GM12878 (cell line): Measurements from ENCODE around the gene DHX16. TPM values are rescaled to one million over a fixed set of nuclear protein-coding genes. Genes with fewer than 3 reads are reported as not detected.

ENCODE experiments used
- ATAC-seq: fragments of 200-7000 bp; cut with Tn5 transposase; 3 replicates; pipeline ENCODE4 v1.9.1; 2020; ENCODE audit warnings: mild to moderate bottlenecking, moderate library complexity
- BruUV-seq: library from RNA; stranded (reverse); fragments of 400-500 nt; replicated peaks from 2 replicates; lab custom pipeline; 2021; lab: Mats Ljungman, UMichigan
- CTCF ChIA-PET: fragments of 300-600 bp; sonication (Branson Sonifier 250); formaldehyde crosslinking; extraction: SDS; loops from one replicate; lab custom pipeline; 2021; ENCODE audit warnings: inconsistent platforms; lab: Yijun Ruan, JAX
- POLR2A ChIA-PET: fragments of 350-600 bp; formaldehyde crosslinking; extraction: SDS; loops from one replicate; lab custom pipeline; 2021; ENCODE audit warnings: inconsistent platforms; lab: Charles Lee
- RAD21 ChIA-PET: fragments of 300-600 bp; sonication (Branson Sonifier 250); formaldehyde crosslinking; loops from one replicate; lab custom pipeline; 2023; ENCODE audit warnings: antibody characterized with exemption; ENCODE audit not compliant: unreplicated experiment; lab: Charles Lee
- SMC1A ChIA-PET: fragments of 300-600 bp; sonication (Branson Sonifier 250); formaldehyde crosslinking; loops from one replicate; lab custom pipeline; 2023; ENCODE audit not compliant: unreplicated experiment, uncharacterized antibody; lab: Charles Lee
- DNase-seq: peaks from one replicate; pipeline ENCODE4 v3.0.0-alpha.2; 2011; ENCODE audit warnings: low read depth, low spot score
- FAIRE-seq: peaks from 3 replicates; lab custom pipeline; 2011; peaks lifted over from hg19 to GRCh38; lab: Jason Lieb, UNC
- H2AFZ ChIP-seq: 2 replicates; pipeline ENCODE4 v1.6.0; 2011; ENCODE audit warnings: low read depth, low read length, control low read depth; ENCODE audit not compliant: control insufficient read depth
- H3K27ac ChIP-seq: 2 replicates; pipeline ENCODE4 v1.5.1; 2011; ENCODE audit warnings: control low read depth; ENCODE audit not compliant: control insufficient read depth, insufficient read depth
- H3K27me3 ChIP-seq, 2 experiments: replicated peaks in 1 of 2; 2 replicates each; pipeline versions ENCODE4 v1.6.0 to v1.6.1; 2011; ENCODE audit warnings: low read length in 1 of 2; ENCODE audit not compliant: control insufficient read depth in 2 of 2, insufficient read depth in 2 of 2
- H3K36me3 ChIP-seq, 2 experiments: 2 replicates each; pipeline ENCODE4 v1.5.1; 2011; ENCODE audit warnings: low read length in 1 of 2; ENCODE audit not compliant: control insufficient read depth in 2 of 2, insufficient read depth in 2 of 2
- H3K4me1 ChIP-seq: 2 replicates; pipeline ENCODE4 v1.6.1; 2011; ENCODE audit warnings: mild to moderate bottlenecking, low read length, moderate library complexity, mixed read lengths; ENCODE audit not compliant: control insufficient read depth, insufficient read depth
- H3K4me2 ChIP-seq: 2 replicates; pipeline ENCODE4 v1.6.0; 2011; ENCODE audit warnings: control low read depth; ENCODE audit not compliant: control insufficient read depth, insufficient read depth
- H3K4me3 ChIP-seq: fragments of 200-600 bp; sonication (generic); 2 replicates; pipeline ENCODE4 v1.5.1; 2016
- H3K79me2 ChIP-seq: 2 replicates; pipeline ENCODE4 v1.6.0; 2011; ENCODE audit warnings: low read length; ENCODE audit not compliant: control insufficient read depth, insufficient read depth
- H3K9ac ChIP-seq: 2 replicates; pipeline ENCODE4 v1.8.0; 2011; ENCODE audit warnings: low read length, control low read depth, mixed read lengths; ENCODE audit not compliant: control insufficient read depth, insufficient read depth
- H3K9me3 ChIP-seq: replicated peaks from 3 replicates; pipeline ENCODE4 v1.5.1; 2011; ENCODE audit warnings: mild to moderate bottlenecking, low read length; ENCODE audit not compliant: control insufficient read depth, insufficient read depth
- H4K20me1 ChIP-seq: 2 replicates; pipeline ENCODE4 v1.6.0; 2011; ENCODE audit not compliant: control insufficient read depth, insufficient read depth
- ASH2L ChIP-seq: fragments of 300-600, 200-600 bp; sonication (generic); IDR thresholded peaks from 2 replicates; pipeline ENCODE4 v1.6.1; 2017; ENCODE audit warnings: low read depth, mild to moderate bottlenecking, borderline replicate concordance
- FOS ChIP-seq: IDR thresholded peaks from 3 replicates; pipeline ENCODE4 v1.6.1; 2011; ENCODE audit warnings: borderline replicate concordance; ENCODE audit not compliant: insufficient read length; ENCODE audit errors: extremely low read depth
- IKZF1 ChIP-seq: fragments of 450-650 bp; conservative IDR thresholded peaks from 2 replicates; pipeline ENCODE4 v1.6.1; 2017; ENCODE audit warnings: antibody characterized with exemption, mild to moderate bottlenecking
- KAT2A ChIP-seq: conservative IDR thresholded peaks from 2 replicates; pipeline ENCODE4 v1.6.1; 2011; ENCODE audit warnings: low read depth, low read length; ENCODE audit not compliant: control insufficient read depth
- MEF2B ChIP-seq: fragments of 450-650 bp; IDR thresholded peaks from 2 replicates; pipeline ENCODE4 v1.6.1; 2018; ENCODE audit warnings: mild to moderate bottlenecking, moderate library complexity; ENCODE audit not compliant: partially characterized antibody, poor library complexity, severe bottlenecking
- PML ChIP-seq: IDR thresholded peaks from 2 replicates; pipeline ENCODE4 v1.6.1; 2012; ENCODE audit warnings: low read length, inconsistent platforms
- RBBP5 ChIP-seq: fragments of 200-600 bp; sonication (generic); conservative IDR thresholded peaks from 2 replicates; pipeline ENCODE4 v1.6.1; 2016
- SRF ChIP-seq, 2 experiments: IDR thresholded peaks; 2 replicates each; pipeline ENCODE4 v1.6.1; 2011; ENCODE audit warnings: low read depth in 2 of 2, low read length in 2 of 2, mild to moderate bottlenecking in 1 of 2, moderate library complexity in 1 of 2
- STAT1 ChIP-seq: fragments of 450-650 bp; conservative IDR thresholded peaks from 2 replicates; pipeline ENCODE4 v1.6.1; 2014; ENCODE audit warnings: antibody characterized with exemption, mild to moderate bottlenecking
- YY1 ChIP-seq: IDR thresholded peaks from 2 replicates; pipeline ENCODE4 v1.6.1; 2011; ENCODE audit warnings: low read depth, mild to moderate bottlenecking, low read length
- WGBS: methylation state at CpG from one replicate; pipeline ENCODE4 v1.1.6; 2016; ENCODE audit warnings: low lambda C conversion rate; ENCODE audit not compliant: insufficient replicate concordance, insufficient coverage; ENCODE audit errors: missing lambda C conversion rate; 5-methylcytosine and 5-hydroxymethylcytosine counted together
- in situ Hi-C: fragments of 300-500 bp; cut with MboI; formaldehyde crosslinking; loops from 9 replicates; pipeline ENCODE4 v1.14.3; 2018; ENCODE audit warnings: mixed read lengths
- intact Hi-C: fragments of 100-400 bp; cut with micrococcal nuclease; formaldehyde crosslinking; loops from one replicate; pipeline ENCODE4 v1.14.2; 2022; ENCODE audit not compliant: unreplicated experiment
- polyA plus RNA-seq, 11 experiments: library from polyadenylated mRNA; depleted of rRNA in 4 of 11; unstranded in 6 of 11; stranded (reverse) in 5 of 11; fragments of >200 nt; fragmentation: Nextera tagmentation in 4 of 11; fragmentation: Illumina TruSeq in 1 of 11; extraction: Ambion mirVana in 4 of 11; extraction: Trizol in 1 of 11; gene quantifications; 1 replicate in 1 of 11; 2 replicates in 10 of 11; pipeline versions ENCODE4 v1.2.1 to v1.2.3, GENCODE V29; 2011 to 2016; ENCODE audit warnings: inconsistent platforms in 2 of 11, missing spikeins in 2 of 11, low read depth in 1 of 11
- total RNA-seq, 4 experiments: library from RNA; depleted of rRNA in 3 of 4; stranded (reverse); fragments of >200 nt in 3 of 4; fragmentation: Illumina TruSeq in 1 of 4; extraction: Trizol in 1 of 4; gene quantifications; 2 replicates each; pipeline versions ENCODE4 v1.2.1 to v1.2.3, GENCODE V29; 2013 to 2021
- TF ChIP-seq, protein P1 (sequence below): IDR thresholded peaks from 2 replicates; pipeline ENCODE4 v1.6.1; 2012; ENCODE audit warnings: low read depth, low read length, improper control_type of control experiment
- TF ChIP-seq, protein P2 (sequence below): IDR thresholded peaks from 2 replicates; pipeline ENCODE4 v1.6.1; 2012; ENCODE audit warnings: low read depth, low read length, improper control_type of control experiment
- TF ChIP-seq, protein P3 (sequence below): fragments of 450-650 bp; conservative IDR thresholded peaks from 2 replicates; pipeline ENCODE4 v1.6.1; 2017; ENCODE audit warnings: mild to moderate bottlenecking, moderate library complexity

DHX16 gene
- total and polyA plus RNA-seq, 10 of the 15 experiments (the other 5 are each of a cell fraction or from before 2014, with no cell fraction given) = 10.1 to 41.4 (median 38.3) TPM

DNA sequence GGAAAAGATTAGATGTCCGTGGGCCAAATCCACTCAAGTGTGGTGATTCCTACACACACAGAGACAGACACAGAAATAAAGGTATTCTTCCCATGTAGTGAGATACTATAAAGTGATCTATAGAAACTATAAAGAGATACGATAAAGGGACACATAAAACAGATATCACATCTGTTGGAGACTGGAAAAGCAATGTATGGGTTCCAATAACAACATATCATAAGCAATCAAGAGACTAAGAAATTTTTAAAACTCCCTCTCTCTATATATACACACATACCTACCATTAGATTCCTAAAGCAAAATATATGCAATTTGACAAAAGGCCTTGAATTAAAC lies 61.0 kb downstream of the DHX16 start:
- in situ Hi-C loops (no loop called here), intact Hi-C loops (no loop called here)
- H3K9ac ChIP-seq = no peak overlapping the region
- POLR2A ChIA-PET = interaction anchor here (1.0 to 2.0 kb wide), 3 partner anchors 11 to 35 kb away, joined by 3 to 10 read pairs (median 7); partner anchors contain the start of gene C6orf136
- H3K4me1 ChIP-seq = peaks cover 3% of the 10 kb centered on the region
- RAD21 ChIA-PET = interaction anchor here (0.9 to 2.2 kb wide), 2 partner anchors 119 to 130 kb away, joined by 3 to 7 read pairs; no protein-coding TSS in a partner anchor
- 69% methylated on average over 2 of the region's 2 CpGs for WGBS
- BruUV-seq = no TSS peak
- CTCF ChIA-PET = interaction anchor here (1.6 to 4.2 kb wide), 8 partner anchors 14 to 130 kb away, joined by 7 to 41 read pairs (median 12); partner anchors contain the start of gene DHX16
- SMC1A ChIA-PET = interaction anchor here (1.9 to 3.5 kb wide), 3 partner anchors 11 to 129 kb away, joined by 7 to 16 read pairs (median 11); no protein-coding TSS in a partner anchor
- H3K79me2 ChIP-seq = peaks cover 37% of the 10 kb centered on the region
- H2AFZ ChIP-seq = no peak overlapping the region
- no peak overlapping the region for H3K27ac ChIP-seq
- H3K4me3 ChIP-seq = no peak overlapping the region
- FAIRE-seq = no peak
- H3K4me2 ChIP-seq = no peak overlapping the region
- TF ChIP-seq PML (no peak), MEF2B (no peak), STAT1 (no peak), ASH2L (no peak), SRF (IDR thresholded peaks at IDR 0.05; ENCODE audit: low read depth in 2 of 2, low read length in 2 of 2) (no peak), IKZF1 (no peak), FOS (no peak), RBBP5 (no peak), YY1 (no peak), KAT2A (no peak)
- TF ChIP-seq, protein P1, sequence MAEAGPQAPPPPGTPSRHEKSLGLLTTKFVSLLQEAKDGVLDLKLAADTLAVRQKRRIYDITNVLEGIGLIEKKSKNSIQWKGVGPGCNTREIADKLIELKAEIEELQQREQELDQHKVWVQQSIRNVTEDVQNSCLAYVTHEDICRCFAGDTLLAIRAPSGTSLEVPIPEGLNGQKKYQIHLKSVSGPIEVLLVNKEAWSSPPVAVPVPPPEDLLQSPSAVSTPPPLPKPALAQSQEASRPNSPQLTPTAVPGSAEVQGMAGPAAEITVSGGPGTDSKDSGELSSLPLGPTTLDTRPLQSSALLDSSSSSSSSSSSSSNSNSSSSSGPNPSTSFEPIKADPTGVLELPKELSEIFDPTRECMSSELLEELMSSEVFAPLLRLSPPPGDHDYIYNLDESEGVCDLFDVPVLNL = no peak
- TF ChIP-seq, protein P2, sequence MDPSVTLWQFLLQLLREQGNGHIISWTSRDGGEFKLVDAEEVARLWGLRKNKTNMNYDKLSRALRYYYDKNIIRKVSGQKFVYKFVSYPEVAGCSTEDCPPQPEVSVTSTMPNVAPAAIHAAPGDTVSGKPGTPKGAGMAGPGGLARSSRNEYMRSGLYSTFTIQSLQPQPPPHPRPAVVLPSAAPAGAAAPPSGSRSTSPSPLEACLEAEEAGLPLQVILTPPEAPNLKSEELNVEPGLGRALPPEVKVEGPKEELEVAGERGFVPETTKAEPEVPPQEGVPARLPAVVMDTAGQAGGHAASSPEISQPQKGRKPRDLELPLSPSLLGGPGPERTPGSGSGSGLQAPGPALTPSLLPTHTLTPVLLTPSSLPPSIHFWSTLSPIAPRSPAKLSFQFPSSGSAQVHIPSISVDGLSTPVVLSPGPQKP = no peak
- TF ChIP-seq, protein P3, sequence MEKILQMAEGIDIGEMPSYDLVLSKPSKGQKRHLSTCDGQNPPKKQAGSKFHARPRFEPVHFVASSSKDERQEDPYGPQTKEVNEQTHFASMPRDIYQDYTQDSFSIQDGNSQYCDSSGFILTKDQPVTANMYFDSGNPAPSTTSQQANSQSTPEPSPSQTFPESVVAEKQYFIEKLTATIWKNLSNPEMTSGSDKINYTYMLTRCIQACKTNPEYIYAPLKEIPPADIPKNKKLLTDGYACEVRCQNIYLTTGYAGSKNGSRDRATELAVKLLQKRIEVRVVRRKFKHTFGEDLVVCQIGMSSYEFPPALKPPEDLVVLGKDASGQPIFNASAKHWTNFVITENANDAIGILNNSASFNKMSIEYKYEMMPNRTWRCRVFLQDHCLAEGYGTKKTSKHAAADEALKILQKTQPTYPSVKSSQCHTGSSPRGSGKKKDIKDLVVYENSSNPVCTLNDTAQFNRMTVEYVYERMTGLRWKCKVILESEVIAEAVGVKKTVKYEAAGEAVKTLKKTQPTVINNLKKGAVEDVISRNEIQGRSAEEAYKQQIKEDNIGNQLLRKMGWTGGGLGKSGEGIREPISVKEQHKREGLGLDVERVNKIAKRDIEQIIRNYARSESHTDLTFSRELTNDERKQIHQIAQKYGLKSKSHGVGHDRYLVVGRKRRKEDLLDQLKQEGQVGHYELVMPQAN = no peak
- H3K27me3 ChIP-seq = no peaks in the 10 kb centered on the region
- ATAC-seq = no peak
- no peaks in the 10 kb centered on the region; the same call in 2 of the 3 replicates for H3K9me3 ChIP-seq
- no peak for DNase-seq
- 0 out of 2 replicates have a peak, but pooled peaks cover 8% of the 10 kb centered on the region for H4K20me1 ChIP-seq
- H3K36me3 ChIP-seq = peaks cover 3 to 56% of the 10 kb centered on the region in 2 experiments
